ENCODE measurements around the gene CYP24A1. TPM values are rescaled to one million over a fixed set of nuclear protein-coding genes. Genes with fewer than 3 reads are reported as not detected.

The CYP24A1 gene
- total RNA-seq, 2 experiments from 2014 or later, result not detected

GRCh38 chr20:54208548-54209176 is 34.9 kb upstream of the CYP24A1 start:
- DNase-seq (peak; percentile 34), ATAC-seq (peak; percentile 11)
- POLR2A ChIA-PET, result interaction anchor here (0.8 to 2.3 kb wide), 3 partner anchors 10 to 71 kb away, joined by 3 to 9 read pairs (median 3); no protein-coding TSS in a partner anchor
- CTCF ChIA-PET, result interaction anchor here (0.7 to 4.6 kb wide), 8 partner anchors 9 to 643 kb away, joined by 3 to 31 read pairs (median 10); no protein-coding TSS in a partner anchor
- Mint-ChIP-seq H3K9me3 (no peaks in the 10 kb centered on the region), H3K4me3 (peak overlapping the region; percentile 83), H3K27ac (peak overlapping the region; percentile 86), H3K36me3 (ENCODE audit: low read depth) (peaks cover 9% of the 10 kb centered on the region), H3K4me1 (ENCODE audit: low read depth) (peaks cover 37% of the 10 kb centered on the region), H3K27me3 (no peaks in the 10 kb centered on the region)
- no peak for TF ChIP-seq CTCF (IDR thresholded peaks at IDR 0.05)
- intact Hi-C loops (cut with micrococcal nuclease), result no loop called here

GRCh38 chr20:54207743-54208547 is 34.2 kb upstream of the CYP24A1 start, which contains the start of gene PFDN4:
TSS of gene PFDN4 (plus strand) at chr20:54208087. CDS start at chr20:54208101, 14 bp downstream.
- peak; percentile 81 for TF ChIP-seq CTCF (IDR thresholded peaks at IDR 0.05)
- peak; percentile 91 for ATAC-seq
- Mint-ChIP-seq H3K9me3 (no peaks in the 10 kb centered on the region), H3K4me1 (ENCODE audit: low read depth) (peaks cover 35% of the 10 kb centered on the region), H3K27me3 (no peaks in the 10 kb centered on the region), H3K27ac (peak within 1 kb of the TSS; percentile 100), H3K4me3 (peak within 1 kb of the TSS; percentile 83), H3K36me3 (ENCODE audit: low read depth) (peaks cover 9% of the 10 kb centered on the region)
- intact Hi-C loops (cut with micrococcal nuclease), result no loop called here
- peak; percentile 84 for DNase-seq
- ChIA-PET POLR2A (interaction anchor here (0.7 to 2.3 kb wide), 4 partner anchors 9 to 273 kb away, joined by 3 to 9 read pairs (median 3); no protein-coding TSS in a partner anchor), CTCF (interaction anchor here (0.7 to 4.6 kb wide), 10 partner anchors 8 to 642 kb away, joined by 3 to 31 read pairs (median 7); no protein-coding TSS in a partner anchor)

- ATAC-seq, result no peak
- intact Hi-C loops (cut with micrococcal nuclease), result no loop called here
- POLR2A ChIA-PET, result interaction anchor here (0.7 to 2.3 kb wide), 3 partner anchors 8 to 272 kb away, joined by 3 to 9 read pairs (median 3); no protein-coding TSS in a partner anchor
- H3K4me3 Mint-ChIP-seq, result peak overlapping the region; percentile 83
- H3K36me3 Mint-ChIP-seq (ENCODE audit: low read depth), result peaks cover 9% of the 10 kb centered on the region
- peak overlapping the region; percentile 100 for H3K27ac Mint-ChIP-seq
- no peak for TF ChIP-seq CTCF (IDR thresholded peaks at IDR 0.05)
- CTCF ChIA-PET, result interaction anchor here (1.0 to 4.6 kb wide), 8 partner anchors 8 to 641 kb away, joined by 3 to 31 read pairs (median 10); no protein-coding TSS in a partner anchor
- H3K27me3 Mint-ChIP-seq, result peaks cover 2% of the 10 kb centered on the region
- H3K9me3 Mint-ChIP-seq, result no peaks in the 10 kb centered on the region
- peaks cover 30% of the 10 kb centered on the region for H3K4me1 Mint-ChIP-seq (ENCODE audit: low read depth)
- DNase-seq, result no peak
These were observed 33.4 kb upstream of the CYP24A1 start for GRCh38 chr20:54207053-54207742.

DNA sequence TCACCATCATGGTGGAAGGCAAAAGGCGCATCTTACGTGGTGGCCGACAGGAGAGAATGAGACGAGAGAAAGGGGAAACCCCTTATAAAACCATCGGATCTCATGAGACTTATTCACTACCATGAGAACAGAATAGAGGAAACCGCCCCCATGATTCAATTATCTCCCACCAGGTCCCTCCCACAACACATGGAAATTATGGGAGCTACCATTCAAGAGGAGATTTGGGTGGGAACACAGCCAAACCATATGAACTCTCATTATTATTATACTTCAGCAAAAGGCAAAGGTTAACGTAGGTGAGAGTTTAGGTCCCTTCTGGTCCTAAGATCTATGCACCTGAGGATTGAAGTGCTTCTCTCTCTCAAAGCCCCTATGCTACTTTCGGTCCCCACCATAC is 31.7 kb upstream of the CYP24A1 start:
- CTCF ChIA-PET, result interaction anchor here (0.9 to 4.6 kb wide), 2 partner anchors 102 to 445 kb away, joined by 3 to 31 read pairs; no protein-coding TSS in a partner anchor
- Mint-ChIP-seq H3K9me3 (no peaks in the 10 kb centered on the region), H3K4me3 (no peak overlapping the region), H3K27ac (no peak overlapping the region), H3K36me3 (ENCODE audit: low read depth) (peaks cover under 1% of the 10 kb centered on the region), H3K27me3 (peaks cover 2% of the 10 kb centered on the region), H3K4me1 (ENCODE audit: low read depth) (peaks cover 21% of the 10 kb centered on the region)
- no peak for TF ChIP-seq CTCF (IDR thresholded peaks at IDR 0.05)
- POLR2A ChIA-PET, result no interaction called here
- no peak for ATAC-seq
- intact Hi-C loops (cut with micrococcal nuclease), result no loop called here
- no peak for DNase-seq
